ENCODE data around the gene HSPA4.

Gene HSPA4

DNA sequence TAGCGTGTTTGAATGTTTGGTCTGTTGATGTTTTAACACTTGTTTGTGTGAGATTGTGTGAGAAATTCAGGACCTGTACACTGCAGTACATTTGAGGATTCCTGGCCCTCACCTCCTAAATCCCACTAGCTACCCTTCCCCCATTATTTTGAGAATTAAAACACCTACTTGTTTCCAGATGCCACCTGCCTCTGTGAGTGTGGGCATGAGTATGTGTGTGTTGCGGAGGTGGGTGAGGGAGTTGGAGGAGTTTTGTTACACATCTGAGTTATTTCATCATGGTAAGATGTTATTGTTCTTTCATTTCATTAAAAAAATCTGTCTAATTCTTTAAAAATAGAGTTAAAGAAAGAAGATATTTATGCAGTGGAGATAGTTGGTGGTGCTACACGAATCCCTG is 36.3 kb downstream of the HSPA4 start:
- DNase-seq (ENCODE audit: low read depth in 1 of 2, low spot score in 1 of 2): no peak

DNA sequence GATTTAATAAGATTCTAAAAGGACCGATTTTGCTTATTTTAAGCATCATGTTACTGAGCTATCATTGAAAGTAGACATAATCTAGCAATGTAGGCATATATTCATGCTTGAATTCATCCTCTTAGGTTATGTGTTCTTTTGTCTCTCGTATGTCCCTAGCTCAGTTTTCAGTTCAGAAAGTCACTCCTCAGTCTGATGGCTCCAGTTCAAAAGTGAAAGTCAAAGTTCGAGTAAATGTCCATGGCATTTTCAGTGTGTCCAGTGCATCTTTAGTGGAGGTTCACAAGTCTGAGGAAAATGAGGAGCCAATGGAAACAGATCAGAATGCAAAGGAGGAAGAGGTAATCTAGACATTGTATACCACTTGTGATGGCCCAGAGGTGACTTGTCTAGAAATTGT is 39.2 kb downstream of the HSPA4 start:
- DNase-seq (ENCODE audit: low read depth in 1 of 2, low spot score in 1 of 2): no peak

DNA sequence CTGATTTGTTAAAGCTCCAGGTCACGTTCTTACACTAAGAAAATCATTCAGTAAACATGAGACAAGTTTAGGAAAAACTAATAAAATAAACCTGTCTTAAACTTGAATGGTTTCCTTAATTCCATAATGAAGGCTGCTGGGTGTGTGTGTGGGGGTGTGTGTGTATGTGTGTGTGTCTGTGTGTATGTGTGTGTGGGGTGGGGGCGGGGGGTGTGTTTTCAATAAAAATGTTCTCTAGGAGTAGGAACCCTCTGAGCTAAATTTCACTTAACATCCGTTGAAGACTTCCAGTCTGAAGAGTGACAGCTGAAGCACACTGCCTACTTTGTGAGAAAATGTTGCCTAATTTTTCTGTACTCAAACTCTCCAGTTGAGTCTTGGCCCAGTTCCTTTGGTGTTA is 54.5 kb downstream of the HSPA4 start:
- no peak for DNase-seq (ENCODE audit: low read depth in 1 of 2, low spot score in 1 of 2)

DNA sequence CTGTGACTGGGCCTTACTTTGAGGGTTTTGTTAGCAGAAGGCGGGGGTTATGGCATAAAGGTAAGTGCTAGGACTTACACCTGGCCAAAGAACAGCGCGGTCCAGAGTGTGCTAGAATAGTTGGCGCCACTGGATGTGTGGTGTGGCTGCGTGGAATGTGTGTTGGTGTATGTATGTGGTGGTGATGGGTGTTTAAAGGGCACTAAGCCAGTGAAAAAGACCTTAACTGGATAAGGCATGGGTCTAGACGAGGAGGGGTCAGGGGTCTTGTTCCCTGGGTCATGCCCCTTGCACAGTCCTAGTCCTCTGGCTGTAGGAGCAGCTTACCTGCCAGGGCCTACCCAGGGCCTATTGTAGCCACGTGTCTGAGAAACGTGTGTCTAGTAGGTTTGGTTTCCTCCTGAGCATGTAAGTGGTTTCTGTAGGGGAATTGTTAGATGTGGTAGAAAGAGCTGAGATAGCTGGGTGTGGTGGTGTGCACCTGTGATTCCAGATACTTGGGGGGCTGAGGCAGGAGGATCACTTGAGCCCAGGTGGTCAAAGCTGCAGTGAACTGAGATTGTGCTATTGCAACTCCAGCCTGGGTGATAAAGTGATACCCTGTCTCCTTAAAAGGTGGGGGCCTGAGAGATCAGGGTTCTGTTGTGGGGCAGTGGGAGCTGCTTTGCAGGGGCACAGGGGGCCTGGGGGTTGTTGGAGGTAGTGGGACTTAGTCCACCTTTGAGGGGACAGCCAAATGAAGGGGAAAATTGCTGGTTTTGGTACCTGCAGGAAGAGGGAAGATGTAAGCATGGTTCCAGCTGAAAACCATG is 55.2 kb downstream of the HSPA4 start:
- no peak for DNase-seq (ENCODE audit: low read depth in 1 of 2, low spot score in 1 of 2)

DNA sequence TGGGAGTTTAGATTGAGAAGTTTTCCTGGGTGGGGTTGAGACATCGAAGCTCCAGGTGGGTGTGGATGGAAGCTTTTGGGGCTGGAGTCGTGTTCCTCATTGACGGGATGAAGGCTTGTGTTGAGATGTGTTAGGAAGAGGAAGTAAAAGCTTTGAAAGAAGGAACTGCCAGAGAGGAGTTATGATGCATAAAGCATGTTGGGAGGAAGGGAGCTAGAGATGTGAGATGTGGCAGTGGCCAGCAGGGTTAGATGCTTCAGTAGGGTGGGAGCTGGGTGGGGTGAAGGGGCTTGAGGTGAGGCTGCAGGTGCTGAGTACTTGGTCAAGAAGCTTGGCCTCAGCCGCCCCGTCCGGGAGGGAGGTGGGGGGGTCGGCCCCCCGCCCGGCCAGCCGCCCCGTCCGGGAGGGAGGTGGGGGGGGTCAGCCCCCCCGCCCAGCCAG is 56.7 kb downstream of the HSPA4 start:
- DNase-seq (ENCODE audit: low read depth in 1 of 2, low spot score in 1 of 2): no peak

DNA sequence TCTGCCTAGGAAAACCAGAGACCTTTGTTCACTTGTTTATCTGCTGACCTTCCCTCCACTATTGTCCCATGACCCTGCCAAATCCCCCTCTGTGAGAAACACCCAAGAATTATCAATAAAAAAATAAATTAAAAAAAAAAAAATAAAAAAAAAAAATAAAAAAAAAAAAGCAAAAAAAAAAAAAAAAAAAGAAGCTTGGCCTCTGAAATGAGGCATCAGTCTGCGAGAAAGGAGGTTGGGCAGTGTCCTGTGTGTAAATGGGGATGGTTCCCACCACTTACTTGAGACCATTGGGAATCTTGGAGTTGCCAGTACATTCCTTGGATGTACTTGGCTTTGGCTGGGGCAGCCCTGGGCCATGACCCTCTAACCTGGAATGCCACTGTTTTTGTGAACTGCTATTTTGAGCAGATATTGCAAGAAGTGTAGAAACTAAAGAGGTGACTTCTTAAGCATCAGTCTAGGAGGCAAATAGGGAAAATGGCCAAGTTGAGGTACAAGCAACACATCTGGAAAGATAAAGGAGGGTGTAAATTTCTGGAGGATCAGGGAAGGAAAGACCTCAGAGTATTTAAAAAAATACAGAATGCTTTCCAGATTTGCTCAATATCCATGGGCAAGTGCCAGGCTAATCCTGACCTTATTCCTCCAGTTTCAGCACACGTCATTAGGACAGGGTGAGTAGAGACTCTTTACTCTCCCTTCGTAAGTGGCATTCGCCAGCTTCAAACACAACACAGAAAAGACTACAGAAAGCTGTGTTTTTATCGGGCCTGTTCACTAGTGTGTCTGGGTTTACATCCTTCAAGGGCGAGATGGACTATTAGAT is 58.1 kb downstream of the HSPA4 start:
- DNase-seq (ENCODE audit: low read depth in 1 of 2, low spot score in 1 of 2): no peak

DNA sequence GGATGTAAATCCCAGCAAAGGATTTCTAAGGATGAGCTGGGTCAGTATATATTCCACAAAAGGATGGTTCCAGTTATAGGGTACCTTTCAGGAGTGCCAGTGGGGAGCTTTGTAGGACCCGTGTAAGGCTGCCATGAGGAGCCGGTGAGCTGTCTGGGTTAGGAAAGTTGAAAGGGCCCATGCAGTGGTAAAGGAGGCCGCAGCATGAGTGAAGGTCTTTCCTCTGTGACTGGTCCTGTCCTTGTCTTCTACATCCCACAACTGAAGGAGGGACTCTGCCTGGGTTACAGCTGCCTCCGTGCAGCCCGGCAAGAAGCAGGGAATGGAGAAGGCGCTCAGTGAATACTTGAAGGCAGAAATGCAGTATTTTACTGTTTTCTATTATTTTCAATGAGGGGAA is 58.9 kb downstream of the HSPA4 start:
- no peak for DNase-seq (ENCODE audit: low read depth in 1 of 2, low spot score in 1 of 2)

DNA sequence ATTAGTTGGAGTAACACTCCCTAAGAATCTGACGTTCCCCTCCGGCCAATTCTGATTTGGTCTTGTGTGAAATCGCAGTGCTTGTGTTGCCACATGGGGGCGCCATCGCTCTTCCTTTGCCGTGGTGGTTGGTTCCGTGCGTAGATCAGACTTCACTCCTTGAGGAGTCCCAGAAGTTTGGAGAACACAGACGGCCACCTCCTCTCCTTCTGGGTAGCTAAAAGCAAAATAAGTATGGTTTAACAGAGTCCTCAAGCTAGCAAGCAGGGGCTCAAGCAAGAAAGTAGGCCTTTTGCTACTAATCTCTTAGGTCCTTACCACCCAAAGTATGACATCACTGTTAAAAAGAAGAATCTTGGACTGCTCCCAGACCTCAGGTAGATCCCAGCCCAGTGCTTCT is 59.5 kb downstream of the HSPA4 start:
- peak; percentile 60 to 70 for DNase-seq (ENCODE audit: low read depth in 1 of 2, low spot score in 1 of 2)

DNA sequence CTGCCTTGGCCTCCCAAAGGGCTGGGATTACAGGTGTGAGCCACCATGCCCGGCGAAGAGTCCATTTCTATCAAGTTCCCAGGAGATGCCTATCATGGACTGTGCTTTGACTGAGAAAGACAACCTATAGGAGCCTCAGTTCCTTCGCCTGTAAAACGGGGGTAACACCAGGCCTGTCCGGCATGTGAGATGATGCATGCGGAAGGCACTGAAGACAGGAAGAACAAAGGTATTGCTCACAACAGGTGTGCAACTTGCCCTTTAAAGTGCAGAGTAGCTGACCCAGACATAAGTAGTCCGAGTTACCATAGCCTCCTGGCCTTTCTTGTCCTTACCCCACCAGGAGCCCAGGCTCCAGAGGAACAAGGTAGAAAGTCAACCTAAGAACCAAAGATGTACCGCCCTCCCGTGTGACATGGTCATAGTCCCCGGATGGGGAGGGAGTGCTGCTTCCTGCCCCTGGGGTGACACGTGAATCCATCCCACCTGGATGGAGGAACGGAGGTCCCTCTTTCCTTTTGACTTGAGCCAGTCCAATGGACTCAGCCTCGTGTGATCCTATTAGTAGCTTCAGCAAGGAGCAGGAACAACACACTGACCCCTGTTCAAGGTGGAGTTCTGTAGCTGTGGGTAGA is 60.3 kb downstream of the HSPA4 start:
- DNase-seq (ENCODE audit: low read depth in 1 of 2, low spot score in 1 of 2): no peak

DNA sequence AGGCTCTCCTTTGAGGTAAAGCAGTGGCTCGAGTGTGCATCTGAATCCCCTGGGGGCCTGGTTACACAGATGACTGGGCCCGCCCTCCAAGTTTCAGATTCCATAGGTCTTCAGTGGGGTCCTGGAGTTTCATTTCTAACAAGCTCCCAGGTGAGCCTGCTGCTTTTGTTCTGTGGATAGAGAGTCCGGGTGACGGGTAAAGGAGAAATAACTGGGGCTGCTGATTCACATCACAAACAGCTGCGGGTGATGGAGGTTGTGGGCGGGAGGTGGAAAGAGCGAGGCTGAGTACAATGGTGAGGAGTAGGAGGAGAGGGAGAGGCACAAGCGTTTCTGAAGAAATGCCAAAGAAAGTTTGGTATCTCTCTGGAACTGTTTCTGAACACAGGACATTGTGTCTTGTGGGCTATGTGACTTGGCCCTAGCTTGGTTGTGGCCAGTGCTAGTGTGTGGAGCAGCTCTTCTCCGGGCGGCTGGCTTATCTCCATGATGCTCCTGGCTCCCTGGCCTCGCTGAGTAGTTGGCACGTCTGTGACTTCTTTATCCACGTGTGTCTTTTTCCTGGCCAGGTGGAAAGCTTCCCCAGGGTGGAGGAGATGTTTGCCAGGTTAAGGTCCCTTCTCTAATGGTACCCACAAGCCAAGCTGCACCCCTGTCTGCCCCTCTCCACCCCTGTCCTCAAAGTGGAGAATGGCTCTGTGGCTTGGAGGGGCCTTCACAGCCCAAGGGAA is 61.7 kb downstream of the HSPA4 start:
- DNase-seq (ENCODE audit: low read depth in 1 of 2, low spot score in 1 of 2): no peak

DNA sequence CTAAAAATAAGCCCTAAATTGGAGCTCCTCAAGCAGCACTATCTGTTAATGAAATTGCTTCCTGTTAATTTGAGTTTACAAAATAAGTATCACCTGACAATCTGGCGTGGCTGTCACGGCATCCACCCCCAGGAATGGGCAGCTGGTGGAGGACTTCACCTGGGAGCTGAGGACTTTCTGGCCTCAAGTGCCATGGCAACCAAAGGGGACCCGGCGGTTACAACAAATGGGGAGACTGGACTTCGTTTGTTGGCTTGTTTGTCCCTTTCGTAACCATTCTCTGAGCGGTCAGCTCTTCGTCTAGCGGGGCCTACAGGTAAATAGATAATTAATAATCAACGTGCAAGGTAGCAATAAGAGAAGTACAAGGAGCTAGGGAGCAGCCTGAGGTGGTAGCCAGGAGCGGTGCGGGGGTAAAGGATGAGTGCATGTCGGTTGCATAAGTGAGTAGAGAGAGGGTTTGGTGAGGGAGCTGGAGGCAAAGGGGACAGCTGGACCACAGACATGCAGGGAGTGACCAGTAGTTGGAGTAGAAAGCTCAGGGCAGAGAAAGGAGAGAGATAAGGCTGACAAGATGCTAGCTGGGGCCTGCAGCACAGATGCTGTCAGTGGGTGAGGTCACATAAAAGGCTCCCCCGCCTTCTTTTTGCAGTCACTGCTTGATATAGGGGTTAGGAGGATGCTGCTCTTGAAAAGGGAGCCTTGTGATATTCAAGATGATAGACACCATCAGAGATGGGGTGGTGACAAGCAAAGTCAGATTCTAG is 62.5 kb downstream of the HSPA4 start:
- DNase-seq (ENCODE audit: low read depth in 1 of 2, low spot score in 1 of 2): no peak

DNA sequence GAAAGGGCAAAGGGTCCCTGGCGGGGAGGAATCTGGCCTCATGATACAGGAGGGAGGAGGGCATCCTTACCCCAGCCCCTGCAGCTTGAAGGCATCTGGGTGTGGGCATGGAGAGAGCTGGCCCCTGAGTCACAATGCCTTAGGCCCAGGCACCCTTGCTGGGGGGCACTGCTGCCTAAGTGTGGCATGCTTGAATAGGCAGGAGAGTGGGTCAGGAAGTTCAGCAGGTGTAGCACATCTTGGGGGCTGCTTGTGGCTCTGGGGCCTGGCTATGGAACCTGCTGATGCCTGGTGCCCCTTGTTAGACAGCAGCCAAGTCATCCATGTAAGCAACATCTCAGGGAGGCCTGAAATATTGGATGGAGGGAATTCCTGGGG is 63.1 kb downstream of the HSPA4 start:
- no peak for DNase-seq (ENCODE audit: low read depth in 1 of 2, low spot score in 1 of 2)

DNA sequence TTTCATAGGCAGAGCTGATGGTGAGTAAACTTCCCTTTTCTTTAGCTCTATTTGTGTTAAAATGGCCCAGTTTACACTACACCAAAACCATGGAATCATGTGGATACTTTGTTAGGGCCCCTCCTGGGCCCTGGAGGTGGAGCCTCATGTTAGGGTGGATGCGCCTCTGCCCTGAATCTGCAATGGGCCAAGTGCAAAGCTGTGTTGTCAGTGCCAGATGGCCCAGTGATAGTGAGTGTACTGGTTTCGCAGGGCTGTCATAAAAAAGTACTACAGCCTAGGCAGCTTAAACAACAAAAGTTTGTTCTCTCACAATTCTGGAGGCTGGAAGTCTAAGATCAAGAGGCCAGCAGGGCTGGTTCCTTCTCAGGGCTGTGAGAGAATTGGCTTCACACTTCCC is 64.8 kb downstream of the HSPA4 start:
- no peak for DNase-seq (ENCODE audit: low read depth in 1 of 2, low spot score in 1 of 2)

DNA sequence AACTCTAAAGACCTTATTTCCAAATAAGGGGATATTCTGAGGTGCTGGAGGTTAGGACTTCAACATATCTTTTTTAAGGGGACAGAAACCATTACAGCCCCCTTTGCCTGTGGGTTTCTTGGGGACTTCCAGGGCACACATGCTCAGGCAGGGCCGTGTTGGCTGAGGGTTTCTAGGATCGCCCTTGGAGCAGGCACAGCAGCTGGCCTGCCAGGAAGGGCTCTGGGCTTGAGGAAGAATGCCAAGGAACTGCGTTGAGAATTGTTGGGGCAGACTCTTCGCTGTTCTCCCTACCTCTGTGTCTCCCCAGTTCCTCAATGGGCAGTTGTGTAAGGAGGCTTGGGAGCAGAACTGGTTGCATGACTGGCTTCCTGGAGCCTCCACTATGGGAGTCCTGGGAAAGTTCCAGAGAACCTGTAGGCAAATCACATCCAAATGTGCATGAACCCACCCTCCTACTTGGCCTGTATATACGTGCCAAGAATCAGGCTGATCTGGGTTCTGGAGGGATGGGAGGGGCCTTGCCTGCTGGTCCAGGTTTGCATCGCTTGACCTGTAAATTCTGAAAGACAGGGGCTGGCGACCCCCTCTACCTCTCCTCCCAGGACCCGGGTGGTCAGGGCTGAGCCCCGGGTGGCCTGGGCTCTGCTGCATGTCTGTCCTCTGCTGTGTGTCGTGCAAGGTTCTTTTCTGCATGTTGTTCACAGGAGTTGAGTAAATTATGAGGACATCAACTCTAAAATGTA is 65.5 kb downstream of the HSPA4 start:
- DNase-seq (ENCODE audit: low read depth in 1 of 2, low spot score in 1 of 2): no peak

DNA sequence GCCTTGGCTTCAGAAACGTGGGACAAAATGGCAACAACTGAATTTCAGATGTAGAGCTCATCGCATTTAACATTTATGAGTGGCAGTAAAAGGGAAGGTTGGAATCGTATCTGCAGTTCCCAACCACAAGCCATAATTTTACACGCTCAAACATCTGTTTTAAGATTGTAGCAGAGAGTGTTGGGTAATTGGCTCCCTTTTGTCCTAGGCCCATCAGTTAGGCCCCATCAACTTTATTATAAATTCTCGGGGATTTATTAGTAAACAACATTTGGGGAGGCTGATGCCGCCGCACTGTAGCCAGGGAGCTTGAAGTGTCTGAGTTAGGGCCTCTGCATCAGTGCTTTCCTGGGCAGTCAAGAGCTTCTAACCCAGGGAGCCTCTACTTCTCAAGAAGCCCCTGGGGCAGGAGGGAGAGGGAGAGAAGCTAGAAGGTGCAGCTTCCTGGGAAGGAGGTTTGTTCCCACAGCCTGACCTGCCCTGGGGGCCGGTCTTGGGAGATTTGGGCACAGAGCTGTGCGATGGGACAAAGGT is 66.2 kb downstream of the HSPA4 start:
- DNase-seq (ENCODE audit: low read depth in 1 of 2, low spot score in 1 of 2): no peak

DNA sequence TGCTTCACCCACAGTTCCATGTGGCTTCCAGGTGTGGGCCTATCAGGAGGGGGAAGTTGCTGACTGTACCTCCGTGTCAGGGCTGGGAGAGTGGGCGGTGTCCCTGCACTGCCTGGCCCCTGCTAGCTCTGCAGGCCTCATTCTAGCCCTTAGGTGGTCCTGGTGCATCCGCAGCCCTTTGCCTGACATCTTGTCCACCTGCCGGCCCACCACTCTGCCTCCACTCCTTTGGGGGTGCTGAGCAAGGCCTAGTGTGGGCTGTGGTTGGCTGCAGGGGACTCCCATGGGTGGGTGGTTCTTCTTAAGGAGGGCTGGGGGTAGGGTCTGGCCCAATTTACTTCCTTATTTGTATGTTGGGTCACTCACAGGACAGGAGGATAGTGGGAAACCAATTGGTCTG is 66.9 kb downstream of the HSPA4 start:
- DNase-seq (ENCODE audit: low read depth in 1 of 2, low spot score in 1 of 2): no peak

DNA sequence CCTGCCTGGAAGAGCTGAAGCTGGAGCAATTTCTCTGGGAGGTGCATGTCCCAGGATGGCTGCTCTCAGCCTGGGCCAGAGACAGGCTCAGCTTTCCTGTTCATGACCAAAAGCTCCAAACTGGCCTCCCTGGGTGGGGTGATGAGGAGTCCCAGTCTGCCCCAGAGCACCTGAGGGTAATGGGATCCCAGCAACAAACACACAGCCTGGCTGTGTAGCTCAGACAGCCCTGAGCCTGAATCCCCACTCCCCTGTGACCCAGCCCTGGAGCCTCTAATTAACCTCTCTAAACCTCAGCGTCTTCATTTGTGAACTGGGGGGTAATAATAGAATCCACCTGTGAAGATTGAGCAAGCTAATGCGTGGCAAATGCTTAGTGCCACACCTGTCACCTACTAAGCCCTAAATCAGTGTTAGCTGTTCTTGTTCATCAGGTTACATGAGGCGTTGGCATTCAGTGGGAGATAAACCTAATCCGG is 67.5 kb downstream of the HSPA4 start:
- no peak for DNase-seq (ENCODE audit: low read depth in 1 of 2, low spot score in 1 of 2)

DNA sequence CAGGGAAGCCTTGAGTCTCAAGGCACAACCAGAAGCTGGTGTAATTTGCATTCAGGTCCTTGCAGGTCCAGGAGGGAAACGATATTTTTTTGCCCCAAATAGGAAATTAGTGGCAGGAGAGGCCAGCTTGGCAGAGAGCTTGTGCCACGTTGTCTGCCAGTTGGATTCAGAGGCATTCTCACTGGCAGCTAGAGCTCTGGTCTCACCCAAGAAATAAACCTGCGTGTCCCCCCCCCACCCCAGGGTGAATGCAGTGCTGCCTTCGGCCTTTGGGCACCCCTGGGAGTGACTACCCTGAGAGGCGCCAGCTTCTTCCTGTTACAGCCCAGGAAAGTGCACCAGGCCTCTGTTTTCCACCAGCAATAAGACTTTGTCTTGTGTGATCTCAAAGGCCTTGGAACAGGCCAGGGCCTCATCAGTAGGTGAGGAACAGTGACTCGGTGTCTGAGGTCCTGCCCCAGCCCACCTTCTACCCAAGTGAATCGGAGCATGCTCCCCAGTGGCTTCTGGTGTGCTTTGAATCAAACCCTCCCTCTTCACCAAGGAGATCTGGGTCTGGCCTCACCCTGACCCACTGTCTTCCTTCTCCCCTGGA is 68.4 kb downstream of the HSPA4 start:
- DNase-seq (ENCODE audit: low read depth in 1 of 2, low spot score in 1 of 2): no peak

DNA sequence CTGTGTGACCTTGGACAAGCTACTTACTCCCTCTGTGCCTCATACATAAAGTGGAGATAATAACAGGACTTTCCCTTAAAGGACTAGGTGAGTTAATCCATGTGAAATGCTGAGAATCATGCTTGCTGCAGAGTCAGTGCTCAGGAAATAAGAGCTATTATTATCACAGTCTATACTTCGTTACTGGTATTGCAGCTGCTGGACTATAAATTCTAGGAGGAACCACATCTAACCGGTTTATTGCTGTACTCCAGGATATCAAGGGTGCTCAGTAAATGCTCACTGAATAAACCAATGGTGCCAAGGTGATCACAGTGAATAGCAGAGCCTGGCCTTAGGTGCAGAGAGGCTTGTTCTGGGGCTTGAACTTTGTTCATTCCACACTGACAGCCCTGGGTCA is 69.3 kb downstream of the HSPA4 start:
- DNase-seq (ENCODE audit: low read depth in 1 of 2, low spot score in 1 of 2): no peak

Data from activated T-helper 1 cell treated with anti-CD3 and anti-CD28 coated beads, Interleukin-2, amount 50 U/mL, for 16 hours (primary cell).